ENCODE data around the gene CSF3.

The CSF3 gene

GRCh38 chr17:40063187-40063771 lies 48.0 kb downstream of the CSF3 start:
- DNase-seq: no peak

GRCh38 chr17:40063901-40064531 lies 48.8 kb downstream of the CSF3 start:
- no peak for DNase-seq

GRCh38 chr17:40064971-40065768 lies 49.9 kb downstream of the CSF3 start:
- DNase-seq: no peak

GRCh38 chr17:40065769-40066510 lies 50.7 kb downstream of the CSF3 start:
- no peak for DNase-seq

Measured in activated T-cell treated with anti-CD3 and anti-CD28 coated beads for 4 hours (primary cell).